ENCODE measurements around the gene CREBL2. TPM values are rescaled to one million over a fixed set of nuclear protein-coding genes. Genes with fewer than 3 reads are reported as not detected.

The CREBL2 gene
- total and polyA plus RNA-seq, 2 of the 13 experiments (the other 11 are each of a cell fraction or from before 2014, with no cell fraction given): 6.9 to 8.4 TPM

DNA sequence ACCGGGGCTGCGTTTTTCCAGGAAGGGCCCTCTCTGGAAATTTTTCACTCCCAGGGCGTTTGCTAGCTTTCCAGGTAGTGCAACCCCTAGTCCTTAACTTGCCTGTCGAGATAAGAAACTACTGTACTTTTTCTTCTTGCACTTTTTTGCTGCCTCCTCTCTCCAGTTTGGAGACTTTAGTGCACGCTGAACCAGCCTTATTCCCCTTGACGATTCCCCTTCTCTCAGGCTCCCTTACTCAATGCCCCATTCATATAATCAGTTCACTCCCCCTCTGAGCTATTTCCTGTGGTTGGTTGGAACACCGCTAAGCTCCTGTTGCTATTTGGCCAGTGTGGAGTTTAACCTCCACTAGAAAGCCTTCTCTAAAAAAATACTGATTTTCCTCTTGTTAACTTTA lies 682 bp downstream of the CREBL2 start:
- Histone ChIP-seq H4K20me1 (ENCODE audit: insufficient read depth, low read length) (no peaks in the 10 kb centered on the region), H3K9me3 (ENCODE audit: low read length) (no peaks in the 10 kb centered on the region), H3K4me1 (ENCODE audit: insufficient read depth, low read length) (peaks cover 58% of the 10 kb centered on the region), H3K4me3 (replicated peaks in 1 of 3; ENCODE audit: insufficient read depth in 1 of 3, low read depth in 2 of 3, low read length in 3 of 3) (peak overlapping the region; percentile 66 to 96 (median 71)), H2AFZ (ENCODE audit: low read length) (no peak overlapping the region), H3K27ac (ENCODE audit: extremely low read length, insufficient read depth, low read length) (peak overlapping the region; percentile 88), H3K9ac (ENCODE audit: insufficient read depth, low read depth, low read length) (peak overlapping the region; percentile 92), H3K36me3 (replicated peaks in 1 of 2; ENCODE audit: control insufficient read depth in 1 of 2, insufficient read depth in 2 of 2, low read length in 2 of 2) (peaks cover 3 to 6% of the 10 kb centered on the region in 2 experiments; a peak in 2 of 5 replicates), H3K27me3 (ENCODE audit: control insufficient read depth in 1 of 2, insufficient read depth in 2 of 2, low read length in 2 of 2) (no peaks in the 10 kb centered on the region), H3K4me2 (ENCODE audit: low read depth, low read length) (peak overlapping the region; percentile 69), H3K79me2 (ENCODE audit: insufficient read depth, low read length) (peaks cover 18% of the 10 kb centered on the region)
- peak; percentile 82 for DNase-seq (ENCODE audit: low spot score)
- intact Hi-C loops (cut with micrococcal nuclease; ENCODE audit: unreplicated experiment) (loop anchor here (1.0 to 5.0 kb wide), 2 partner anchors 12 to 50 kb away; partner anchors contain the start of gene DUSP16), in situ Hi-C loops (cut with HindIII; ENCODE audit: extremely low pct_ligation_motif_present, low pct_unique_long_range_greater_than_20kb) (no loop called here)
- ATAC-seq: peak; percentile 84
- 3% methylated on average over 7 of the region's 7 CpGs for WGBS (ENCODE audit: low lambda C conversion rate)
- ChIA-PET POLR2A (interaction anchor here (0.6 to 2.2 kb wide), 9 partner anchors 11 to 270 kb away, joined by 3 to 13 read pairs (median 6); partner anchors contain the start of genes BORCS5 and DUSP16), CTCF (ENCODE audit: low intra/inter-chr PET ratio, low total read pairs) (no interaction called here)
- FAIRE-seq: peak; percentile 70
- BruUV-seq (replicated peaks): no TSS peak
- TF ChIP-seq, protein P1, sequence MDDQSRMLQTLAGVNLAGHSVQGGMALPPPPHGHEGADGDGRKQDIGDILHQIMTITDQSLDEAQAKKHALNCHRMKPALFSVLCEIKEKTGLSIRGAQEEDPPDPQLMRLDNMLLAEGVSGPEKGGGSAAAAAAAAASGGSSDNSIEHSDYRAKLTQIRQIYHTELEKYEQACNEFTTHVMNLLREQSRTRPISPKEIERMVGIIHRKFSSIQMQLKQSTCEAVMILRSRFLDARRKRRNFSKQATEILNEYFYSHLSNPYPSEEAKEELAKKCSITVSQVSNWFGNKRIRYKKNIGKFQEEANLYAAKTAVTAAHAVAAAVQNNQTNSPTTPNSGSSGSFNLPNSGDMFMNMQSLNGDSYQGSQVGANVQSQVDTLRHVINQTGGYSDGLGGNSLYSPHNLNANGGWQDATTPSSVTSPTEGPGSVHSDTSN (CRISPR knock-in tag; IDR thresholded peaks at IDR 0.05; ENCODE audit: borderline replicate concordance): no peak
- TF ChIP-seq POLR2G (IDR thresholded peaks at IDR 0.05; ENCODE audit: low read depth, low read length) (peak; percentile 40; the same call in 1 of the 2 replicates), ZFP1 (CRISPR knock-in tag; IDR thresholded peaks at IDR 0.05) (no peak), GATA4 (IDR thresholded peaks at IDR 0.05; ENCODE audit: borderline replicate concordance, low read depth) (no peak), HDAC1 (CRISPR knock-in tag; IDR thresholded peaks at IDR 0.05) (no peak), ZNF607 (CRISPR knock-in tag; IDR thresholded peaks at IDR 0.05; ENCODE audit: borderline replicate concordance) (no peak), ATF1 (CRISPR knock-in tag; IDR thresholded peaks at IDR 0.05) (no peak), ONECUT2 (CRISPR knock-in tag; IDR thresholded peaks at IDR 0.05) (no peak), NFYB (CRISPR knock-in tag; IDR thresholded peaks at IDR 0.05) (no peak), POLR2AphosphoS5 (IDR thresholded peaks at IDR 0.05; ENCODE audit: low read depth, low read length) (peak; percentile 58), HOXA9 (CRISPR knock-in tag; IDR thresholded peaks at IDR 0.05; ENCODE audit: borderline replicate concordance) (no peak), SMAD3 (CRISPR knock-in tag; IDR thresholded peaks at IDR 0.05) (no peak), TBP (CRISPR knock-in tag; IDR thresholded peaks at IDR 0.05) (no peak), ISL2 (CRISPR knock-in tag; IDR thresholded peaks at IDR 0.05) (no peak), TOPORS (CRISPR knock-in tag; IDR thresholded peaks at IDR 0.05) (no peak), NONO (IDR thresholded peaks at IDR 0.05) (no peak), NONO (CRISPR knock-in tag; conservative IDR thresholded peaks at IDR 0.05) (no peak), PHF20 (CRISPR knock-in tag; IDR thresholded peaks at IDR 0.05) (no peak), PRMT3 (CRISPR knock-in tag; IDR thresholded peaks at IDR 0.05; ENCODE audit: borderline replicate concordance, low read depth) (no peak), RNF2 (conservative IDR thresholded peaks at IDR 0.05; ENCODE audit: low read depth) (no peak), ZNF256 (CRISPR knock-in tag; conservative IDR thresholded peaks at IDR 0.05) (no peak), ZNF253 (CRISPR knock-in tag; IDR thresholded peaks at IDR 0.05; ENCODE audit: borderline replicate concordance) (no peak), RFXAP (CRISPR knock-in tag; IDR thresholded peaks at IDR 0.05; ENCODE audit: borderline replicate concordance) (no peak)
- TF ChIP-seq, protein P2, sequence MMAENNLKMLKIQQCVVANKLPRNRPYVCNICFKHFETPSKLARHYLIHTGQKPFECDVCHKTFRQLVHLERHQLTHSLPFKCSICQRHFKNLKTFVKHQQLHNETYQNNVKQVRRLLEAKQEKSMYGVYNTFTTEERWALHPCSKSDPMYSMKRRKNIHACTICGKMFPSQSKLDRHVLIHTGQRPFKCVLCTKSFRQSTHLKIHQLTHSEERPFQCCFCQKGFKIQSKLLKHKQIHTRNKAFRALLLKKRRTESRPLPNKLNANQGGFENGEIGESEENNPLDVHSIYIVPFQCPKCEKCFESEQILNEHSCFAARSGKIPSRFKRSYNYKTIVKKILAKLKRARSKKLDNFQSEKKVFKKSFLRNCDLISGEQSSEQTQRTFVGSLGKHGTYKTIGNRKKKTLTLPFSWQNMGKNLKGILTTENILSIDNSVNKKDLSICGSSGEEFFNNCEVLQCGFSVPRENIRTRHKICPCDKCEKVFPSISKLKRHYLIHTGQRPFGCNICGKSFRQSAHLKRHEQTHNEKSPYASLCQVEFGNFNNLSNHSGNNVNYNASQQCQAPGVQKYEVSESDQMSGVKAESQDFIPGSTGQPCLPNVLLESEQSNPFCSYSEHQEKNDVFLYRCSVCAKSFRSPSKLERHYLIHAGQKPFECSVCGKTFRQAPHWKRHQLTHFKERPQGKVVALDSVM (CRISPR knock-in tag; IDR thresholded peaks at IDR 0.05): no peak
- TF ChIP-seq, protein P3, sequence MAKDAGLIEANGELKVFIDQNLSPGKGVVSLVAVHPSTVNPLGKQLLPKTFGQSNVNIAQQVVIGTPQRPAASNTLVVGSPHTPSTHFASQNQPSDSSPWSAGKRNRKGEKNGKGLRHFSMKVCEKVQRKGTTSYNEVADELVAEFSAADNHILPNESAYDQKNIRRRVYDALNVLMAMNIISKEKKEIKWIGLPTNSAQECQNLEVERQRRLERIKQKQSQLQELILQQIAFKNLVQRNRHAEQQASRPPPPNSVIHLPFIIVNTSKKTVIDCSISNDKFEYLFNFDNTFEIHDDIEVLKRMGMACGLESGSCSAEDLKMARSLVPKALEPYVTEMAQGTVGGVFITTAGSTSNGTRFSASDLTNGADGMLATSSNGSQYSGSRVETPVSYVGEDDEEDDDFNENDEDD (CRISPR knock-in tag; IDR thresholded peaks at IDR 0.05; ENCODE audit: borderline replicate concordance): no peak

Measured in HepG2 (cell line).